Type B pancreatic cell (in vitro differentiated cells): ENCODE results near the gene NUP50. TPM values are rescaled to one million over a fixed set of nuclear protein-coding genes. Genes with fewer than 3 reads are reported as not detected.
A peak's percentile ranks its signal among the peaks of the same experiment; 100 is the strongest.

Experiments
- DNase-seq: peaks from one replicate; pipeline ENCODE4 v3.0.0; 2021; ENCODE audit warnings: mixed read lengths; ENCODE audit not compliant: unreplicated experiment; ENCODE audit errors: extremely low spot score
- H3K27ac Mint-ChIP-seq: 2 replicates; pipeline ENCODE4 v1.8.0; 2021; ENCODE audit warnings: mild to moderate bottlenecking, mixed read lengths
- H3K27me3 Mint-ChIP-seq: 2 replicates; pipeline ENCODE4 v1.8.0; 2021; ENCODE audit warnings: mixed read lengths
- H3K36me3 Mint-ChIP-seq: 2 replicates; pipeline ENCODE4 v1.8.0; 2021; ENCODE audit warnings: mixed read lengths
- H3K4me1 Mint-ChIP-seq: one replicate; pipeline ENCODE4 v1.8.0; 2021; ENCODE audit warnings: mixed read lengths; ENCODE audit not compliant: unreplicated experiment
- H3K4me3 Mint-ChIP-seq: 2 replicates; pipeline ENCODE4 v1.8.0; 2021; ENCODE audit warnings: mild to moderate bottlenecking, mixed read lengths
- H3K9me3 Mint-ChIP-seq: 2 replicates; pipeline ENCODE4 v1.8.0; 2021; ENCODE audit warnings: mixed read lengths
- total RNA-seq: library from RNA; stranded (reverse); gene quantifications from 2 replicates; pipeline ENCODE4 v1.2.1, GENCODE V29; 2021; ENCODE audit warnings: low replicate concordance
- TF ChIP-seq, protein P1 (sequence below): fragments of 200-600 bp; sonication (generic); conservative IDR thresholded peaks from 2 replicates; pipeline ENCODE4 v1.5.0; 2021; ENCODE audit warnings: antibody characterized with exemption, mild to moderate bottlenecking

NUP50 gene
- total RNA-seq, 1 donor from 2014 or later, result 83.6 TPM

GRCh38 chr22:45228401-45228754 is 64.7 kb downstream of the NUP50 start:
- Mint-ChIP-seq H3K27ac (no peak overlapping the region), H3K36me3 (no peaks in the 10 kb centered on the region), H3K27me3 (no peaks in the 10 kb centered on the region), H3K9me3 (no peaks in the 10 kb centered on the region), H3K4me1 (peaks cover 31% of the 10 kb centered on the region), H3K4me3 (no peak overlapping the region)
- TF ChIP-seq, protein P1, sequence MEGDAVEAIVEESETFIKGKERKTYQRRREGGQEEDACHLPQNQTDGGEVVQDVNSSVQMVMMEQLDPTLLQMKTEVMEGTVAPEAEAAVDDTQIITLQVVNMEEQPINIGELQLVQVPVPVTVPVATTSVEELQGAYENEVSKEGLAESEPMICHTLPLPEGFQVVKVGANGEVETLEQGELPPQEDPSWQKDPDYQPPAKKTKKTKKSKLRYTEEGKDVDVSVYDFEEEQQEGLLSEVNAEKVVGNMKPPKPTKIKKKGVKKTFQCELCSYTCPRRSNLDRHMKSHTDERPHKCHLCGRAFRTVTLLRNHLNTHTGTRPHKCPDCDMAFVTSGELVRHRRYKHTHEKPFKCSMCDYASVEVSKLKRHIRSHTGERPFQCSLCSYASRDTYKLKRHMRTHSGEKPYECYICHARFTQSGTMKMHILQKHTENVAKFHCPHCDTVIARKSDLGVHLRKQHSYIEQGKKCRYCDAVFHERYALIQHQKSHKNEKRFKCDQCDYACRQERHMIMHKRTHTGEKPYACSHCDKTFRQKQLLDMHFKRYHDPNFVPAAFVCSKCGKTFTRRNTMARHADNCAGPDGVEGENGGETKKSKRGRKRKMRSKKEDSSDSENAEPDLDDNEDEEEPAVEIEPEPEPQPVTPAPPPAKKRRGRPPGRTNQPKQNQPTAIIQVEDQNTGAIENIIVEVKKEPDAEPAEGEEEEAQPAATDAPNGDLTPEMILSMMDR, result no peak
- DNase-seq, result no peak

DNA sequence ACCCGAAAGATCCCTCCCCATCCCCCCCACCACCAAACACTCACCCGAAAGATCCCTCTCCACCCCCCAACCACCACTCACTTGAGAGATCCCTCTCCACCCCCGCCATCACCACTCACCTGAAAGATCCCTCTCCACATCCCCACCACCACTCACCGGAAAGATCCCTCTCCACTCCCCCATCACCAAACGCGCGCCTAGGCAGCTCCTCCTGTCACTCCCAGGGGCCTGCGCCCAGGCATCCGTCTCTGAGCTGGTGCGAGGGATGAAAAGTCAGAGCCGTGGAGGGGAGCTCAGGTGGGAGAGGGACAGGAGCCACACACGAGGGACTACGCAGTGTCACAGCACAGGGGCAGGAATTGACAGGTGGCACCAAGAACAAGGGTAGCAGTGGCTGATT is 65.5 kb downstream of the NUP50 start:
- H3K27ac Mint-ChIP-seq, result no peak overlapping the region
- TF ChIP-seq, protein P1, result no peak
- DNase-seq, result no peak

DNA sequence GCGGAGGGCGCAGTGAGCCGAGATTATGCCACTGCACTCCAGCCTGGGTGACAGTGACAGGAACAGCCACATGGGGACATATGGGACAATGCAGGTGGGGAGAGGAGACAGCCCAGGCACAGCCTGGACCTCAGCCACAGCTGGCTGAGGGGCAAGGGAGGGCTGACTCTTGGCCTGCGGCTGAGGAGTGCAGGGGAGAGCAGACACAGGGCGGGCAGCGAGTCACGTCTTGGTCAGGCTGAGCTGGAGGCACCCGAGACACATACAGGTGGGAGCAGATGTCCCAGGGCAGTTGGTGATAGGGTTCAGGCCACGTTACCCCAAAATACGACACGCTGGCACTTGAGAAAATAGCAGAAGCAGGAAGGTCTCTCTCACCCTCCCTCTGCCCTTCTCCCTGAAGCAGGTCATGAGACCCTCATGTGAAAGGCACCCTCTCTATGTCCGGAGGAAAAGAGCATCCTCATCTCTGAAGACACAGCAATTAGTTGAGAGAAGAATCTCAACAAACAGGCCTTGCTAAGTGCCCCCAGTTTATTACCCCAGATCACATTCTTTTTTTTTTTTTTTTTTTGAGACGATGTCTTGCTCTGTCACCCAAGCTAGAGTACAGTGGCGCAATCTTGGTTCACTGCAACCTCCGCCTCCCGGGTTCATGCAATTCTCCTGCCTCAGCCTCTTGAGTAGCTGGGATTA is 66.4 kb downstream of the NUP50 start:
- TF ChIP-seq, protein P1, result no peak
- no peak for DNase-seq
- no peak overlapping the region for H3K27ac Mint-ChIP-seq
- H3K27me3 Mint-ChIP-seq, result no peaks in the 10 kb centered on the region
- no peaks in the 10 kb centered on the region for H3K9me3 Mint-ChIP-seq
- H3K36me3 Mint-ChIP-seq, result no peaks in the 10 kb centered on the region
- no peak overlapping the region for H3K4me3 Mint-ChIP-seq
- peaks cover 21% of the 10 kb centered on the region for H3K4me1 Mint-ChIP-seq

More for the DNA sequence above, 65.5 kb downstream of the NUP50 start:
- Mint-ChIP-seq H3K27me3 (no peaks in the 10 kb centered on the region), H3K4me1 (peaks cover 26% of the 10 kb centered on the region), H3K4me3 (no peak overlapping the region), H3K9me3 (no peaks in the 10 kb centered on the region), H3K36me3 (no peaks in the 10 kb centered on the region)

- peak overlapping the region; percentile 58 for H3K27ac Mint-ChIP-seq
- no peaks in the 10 kb centered on the region for H3K9me3 Mint-ChIP-seq
- peaks cover 20% of the 10 kb centered on the region for H3K4me1 Mint-ChIP-seq
- H3K27me3 Mint-ChIP-seq, result no peaks in the 10 kb centered on the region
- DNase-seq, result no peak
- TF ChIP-seq, protein P1, result no peak
- H3K4me3 Mint-ChIP-seq, result no peak overlapping the region
- no peaks in the 10 kb centered on the region for H3K36me3 Mint-ChIP-seq
Observed at GRCh38 chr22:45231293-45231692, 67.6 kb downstream of the NUP50 start.

DNA sequence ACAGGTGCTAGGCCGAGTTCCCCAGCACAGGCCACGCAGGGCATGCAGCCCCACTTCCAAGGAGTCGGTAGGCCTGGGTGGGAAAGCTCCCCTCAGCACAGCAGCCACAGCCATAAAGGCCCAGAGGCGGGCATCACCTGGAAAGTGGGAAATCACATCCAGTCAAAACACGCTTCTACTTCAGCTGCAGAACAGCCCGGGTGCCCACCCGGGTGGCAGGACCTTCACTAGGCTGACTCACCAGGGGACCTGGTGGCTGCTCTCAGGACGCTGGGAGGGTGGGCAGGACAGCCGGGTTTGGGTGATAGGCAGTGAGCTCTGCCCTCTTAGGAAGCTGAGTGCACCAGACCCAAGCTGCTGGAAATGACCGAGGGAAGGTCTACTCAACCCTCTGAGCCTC is 69.7 kb downstream of the NUP50 start:
- TF ChIP-seq, protein P1, result no peak
- H3K27me3 Mint-ChIP-seq, result no peaks in the 10 kb centered on the region
- H3K4me1 Mint-ChIP-seq, result peaks cover 14% of the 10 kb centered on the region
- H3K4me3 Mint-ChIP-seq, result no peak overlapping the region
- no peak overlapping the region for H3K27ac Mint-ChIP-seq
- no peaks in the 10 kb centered on the region for H3K9me3 Mint-ChIP-seq
- DNase-seq, result no peak
- H3K36me3 Mint-ChIP-seq, result no peaks in the 10 kb centered on the region
